ENCODE data around the gene ARHGAP40.

Gene ARHGAP40

DNA sequence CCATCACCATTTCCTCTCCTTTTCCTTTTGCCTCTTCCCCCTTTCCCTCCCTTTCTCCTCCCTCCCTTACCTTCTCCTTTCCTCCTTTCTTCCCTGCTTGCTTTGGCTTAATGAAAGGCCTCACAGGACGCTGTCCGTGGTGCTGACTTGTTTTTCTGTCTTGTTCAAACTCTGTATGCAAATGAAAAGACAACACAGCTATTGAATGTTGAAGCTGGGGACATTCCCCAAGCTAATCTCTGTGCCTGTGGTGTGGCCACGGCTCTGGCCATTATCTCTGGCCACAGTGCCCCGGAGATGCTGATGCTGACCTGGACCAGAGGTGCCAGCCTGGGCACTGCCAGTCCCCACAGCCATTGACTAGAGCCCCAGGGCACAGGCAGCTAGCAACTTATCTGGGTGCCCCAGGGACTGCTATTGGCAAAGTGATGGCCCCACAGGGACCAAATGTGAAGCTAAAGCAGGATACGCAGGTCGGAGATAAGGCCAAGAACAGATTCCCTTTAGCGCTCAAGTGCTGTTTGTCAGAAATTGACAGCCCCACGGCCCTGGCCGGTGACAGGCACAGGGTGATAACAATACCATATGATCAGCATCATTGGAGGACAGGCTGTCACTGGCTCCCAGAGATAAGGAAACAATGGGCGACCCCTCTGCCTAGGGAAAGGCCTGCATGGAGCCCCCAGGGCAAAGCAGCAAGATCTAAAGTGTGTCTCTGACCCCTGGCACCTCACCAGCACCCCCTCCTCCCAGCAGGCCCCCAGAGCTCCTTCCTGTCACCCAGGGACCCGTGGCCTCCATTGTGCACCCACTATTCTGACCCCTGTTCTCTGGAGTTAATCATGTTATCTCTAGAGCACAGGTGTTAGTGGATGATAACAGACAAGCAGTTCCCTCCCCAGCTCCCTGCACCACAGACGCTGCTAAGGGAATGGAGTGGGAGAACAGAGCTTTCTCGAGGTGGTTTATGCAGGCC, 91.1 kb downstream of the ARHGAP40 start:
- peak in 1 of 4 experiments; percentile 16 for DNase-seq

GRCh38 chr20:38697306-38697705, 95.7 kb downstream of the ARHGAP40 start:
- no peak for DNase-seq

DNA sequence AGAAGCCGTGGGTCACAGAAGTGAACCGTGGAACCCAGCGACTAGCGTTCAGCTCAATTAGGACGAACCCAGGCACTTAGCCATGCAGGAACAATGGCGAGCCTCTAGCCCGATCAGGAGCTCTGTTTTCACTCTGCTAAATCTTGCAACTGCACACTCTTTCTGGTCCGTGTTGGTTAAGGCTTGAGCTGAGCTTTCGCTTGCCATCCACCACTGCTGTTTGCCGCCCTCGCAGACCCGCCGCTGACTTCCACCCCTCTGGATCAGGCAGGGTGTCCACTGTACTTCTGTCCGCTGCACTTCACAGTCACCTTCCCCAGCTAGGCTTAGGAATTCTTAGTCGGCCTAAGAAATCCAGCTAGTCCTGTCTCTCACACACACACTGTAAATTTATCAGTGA, 96.9 kb downstream of the ARHGAP40 start:
- DNase-seq, result no peak

GRCh38 chr20:38700141-38700540, 98.5 kb downstream of the ARHGAP40 start:
- DNase-seq, result no peak
